Vagina (tissue), 2 donors: ENCODE measurements around the gene JMJD6.

ENCODE experiments used
- CTCF ChIP-seq, 3 experiments: fragments of 450-650 bp in 2 of 3; fragments of 200-600 bp in 1 of 3; sonication (generic) in 1 of 3; IDR thresholded peaks; one replicate each; pipeline ENCODE4 v1.5.1; 2017 to 2019; ENCODE audit warnings: antibody characterized with exemption in 3 of 3, mild to moderate bottlenecking in 2 of 3, moderate library complexity in 2 of 3
- POLR2A ChIP-seq, 2 donors: fragments of 450-650 bp; IDR thresholded peaks; one replicate each; pipeline ENCODE4 v1.6.1; 2017; ENCODE audit warnings: antibody characterized with exemption in 2 of 2, mild to moderate bottlenecking in 2 of 2, moderate library complexity in 2 of 2

GRCh38 chr17:76772842-76773525 is 46.6 kb upstream of the JMJD6 start:
- no peak for TF ChIP-seq CTCF (IDR thresholded peaks at IDR 0.05)
- TF ChIP-seq POLR2A (IDR thresholded peaks at IDR 0.05), result no peak
